ENCODE results near the gene CDC42EP5. TPM values are rescaled to one million over a fixed set of nuclear protein-coding genes. Genes with fewer than 3 reads are reported as not detected.
"Not testable (repeated sequence)": the region's sequence is repeated elsewhere in the genome, so short reads cannot be mapped to it uniquely, and the experiment has no call there.

Gene CDC42EP5
- total RNA-seq, 1 experiment from 2014 or later = 11.5 TPM

DNA sequence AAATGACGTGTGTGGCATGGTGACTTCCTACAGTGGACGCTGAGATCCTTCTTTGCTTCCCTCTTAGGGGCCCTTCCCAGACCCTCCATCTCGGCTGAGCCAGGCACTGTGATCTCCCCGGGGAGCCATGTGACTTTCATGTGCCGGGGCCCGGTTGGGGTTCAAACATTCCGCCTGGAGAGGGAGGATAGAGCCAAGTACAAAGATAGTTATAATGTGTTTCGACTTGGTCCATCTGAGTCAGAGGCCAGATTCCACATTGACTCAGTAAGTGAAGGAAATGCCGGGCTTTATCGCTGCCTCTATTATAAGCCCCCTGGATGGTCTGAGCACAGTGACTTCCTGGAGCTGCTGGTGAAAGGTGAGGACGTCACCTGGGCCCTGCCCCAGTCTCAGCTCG is 34.7 kb upstream of the CDC42EP5 start:
- ATAC-seq (no peak), DNase-seq (ENCODE audit: low spot score) (no peak)
- POLR2A ChIA-PET = no interaction called here
- H3K9me3 Mint-ChIP-seq = peaks cover 40% of the 10 kb centered on the region
- no peaks in the 10 kb centered on the region for H3K4me1 Mint-ChIP-seq
- H3K36me3 Mint-ChIP-seq = peaks cover 14% of the 10 kb centered on the region
- no peak overlapping the region for H3K27ac Mint-ChIP-seq
- CTCF ChIA-PET = interaction anchor here (0.8 kb wide), 1 partner anchor 26 kb away, joined by 3 read pairs; no protein-coding TSS in a partner anchor
- TF ChIP-seq ZNF423 (CRISPR knock-in tag; IDR thresholded peaks at IDR 0.05) (no peak), ETV6 (CRISPR knock-in tag; IDR thresholded peaks at IDR 0.05) (no peak), CREB1 (CRISPR knock-in tag; IDR thresholded peaks at IDR 0.05) (no peak), FOXK1 (CRISPR knock-in tag; IDR thresholded peaks at IDR 0.05) (no peak), E2F1 (CRISPR knock-in tag; IDR thresholded peaks at IDR 0.05) (no peak), ZNF416 (CRISPR knock-in tag; IDR thresholded peaks at IDR 0.05) (no peak), ESRRA (CRISPR knock-in tag; IDR thresholded peaks at IDR 0.05; ENCODE audit: borderline replicate concordance) (no peak), PRRX2 (CRISPR knock-in tag; IDR thresholded peaks at IDR 0.05) (no peak), ZNF232 (CRISPR knock-in tag; IDR thresholded peaks at IDR 0.05) (no peak), ATF2 (CRISPR knock-in tag; IDR thresholded peaks at IDR 0.05; ENCODE audit: borderline replicate concordance, low read depth) (no peak)
- TF ChIP-seq, protein P1, sequence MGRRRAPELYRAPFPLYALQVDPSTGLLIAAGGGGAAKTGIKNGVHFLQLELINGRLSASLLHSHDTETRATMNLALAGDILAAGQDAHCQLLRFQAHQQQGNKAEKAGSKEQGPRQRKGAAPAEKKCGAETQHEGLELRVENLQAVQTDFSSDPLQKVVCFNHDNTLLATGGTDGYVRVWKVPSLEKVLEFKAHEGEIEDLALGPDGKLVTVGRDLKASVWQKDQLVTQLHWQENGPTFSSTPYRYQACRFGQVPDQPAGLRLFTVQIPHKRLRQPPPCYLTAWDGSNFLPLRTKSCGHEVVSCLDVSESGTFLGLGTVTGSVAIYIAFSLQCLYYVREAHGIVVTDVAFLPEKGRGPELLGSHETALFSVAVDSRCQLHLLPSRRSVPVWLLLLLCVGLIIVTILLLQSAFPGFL (CRISPR knock-in tag; IDR thresholded peaks at IDR 0.05; ENCODE audit: borderline replicate concordance) = no peak
- H3K4me3 Mint-ChIP-seq = no peak overlapping the region
- peaks cover 6% of the 10 kb centered on the region for H3K27me3 Mint-ChIP-seq (ENCODE audit: low read depth)

DNA sequence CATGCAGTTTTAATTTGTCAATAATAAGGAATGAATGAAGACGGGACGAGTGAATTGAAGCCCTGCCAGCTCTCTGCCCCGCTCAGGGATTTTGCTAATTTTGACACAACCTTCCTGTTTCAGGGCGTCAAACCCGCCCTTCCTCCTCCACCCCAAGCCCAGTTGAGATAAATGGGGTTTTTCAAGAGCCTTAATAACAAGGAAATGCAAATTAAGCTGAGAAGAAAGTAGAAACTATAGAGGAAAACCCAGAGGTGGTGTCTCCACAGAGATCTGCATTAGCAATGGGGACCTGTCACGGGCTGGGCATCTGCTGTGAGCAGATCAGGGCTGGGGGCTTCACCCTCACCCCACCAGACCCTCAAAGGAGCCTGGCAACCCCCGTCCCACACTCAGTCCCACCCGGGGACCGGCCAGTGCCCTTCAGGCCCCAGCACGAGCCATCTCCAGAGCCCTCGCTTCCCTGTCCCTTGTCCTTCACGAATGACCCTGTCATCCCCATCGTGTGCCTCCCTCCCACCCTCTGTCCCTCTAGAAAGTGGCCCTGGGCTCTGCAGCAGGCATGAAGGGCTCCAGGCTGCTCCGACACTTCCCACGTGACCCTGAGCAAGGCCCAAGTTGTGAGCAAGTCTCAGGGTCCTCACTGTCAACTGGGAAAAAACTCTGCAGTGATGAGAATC is 34.1 kb upstream of the CDC42EP5 start:
- CTCF ChIA-PET; H3K27ac Mint-ChIP-seq; ATAC-seq; H3K4me1 Mint-ChIP-seq; DNase-seq (ENCODE audit: low spot score); H3K4me3 Mint-ChIP-seq; H3K27me3 Mint-ChIP-seq (ENCODE audit: low read depth); POLR2A ChIA-PET: not testable (repeated sequence)
- peaks cover 39% of the 10 kb centered on the region for H3K9me3 Mint-ChIP-seq
- H3K36me3 Mint-ChIP-seq = peaks cover 13% of the 10 kb centered on the region

DNA sequence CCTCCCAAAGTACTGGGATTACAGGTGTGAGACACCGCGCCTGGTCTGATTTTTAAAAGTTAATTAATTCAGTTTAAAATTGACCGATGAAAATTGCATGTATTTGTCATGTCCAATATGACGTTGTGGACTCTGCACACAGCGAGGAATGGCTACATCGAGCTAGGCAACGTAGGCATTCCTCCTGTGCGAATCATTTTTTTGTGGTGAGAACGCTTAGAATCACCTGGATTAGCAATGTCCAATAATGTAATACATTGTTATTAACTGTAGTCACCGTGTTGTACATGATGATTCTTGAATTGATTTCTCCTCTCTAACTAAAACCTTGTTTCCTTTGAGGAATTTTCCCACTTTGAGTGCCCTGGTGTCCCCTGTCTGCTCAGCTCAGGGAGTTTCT is 33.0 kb upstream of the CDC42EP5 start:
- DNase-seq (ENCODE audit: low spot score) = no peak
- CTCF ChIA-PET = interaction anchor here (0.9 kb wide), 1 partner anchor 25 kb away, joined by 5 read pairs; no protein-coding TSS in a partner anchor
- H3K27ac Mint-ChIP-seq = no peak overlapping the region

GRCh38 chr19:54505542-54505941 is 32.4 kb upstream of the CDC42EP5 start:
- ATAC-seq; POLR2A ChIA-PET; H3K27me3 Mint-ChIP-seq (ENCODE audit: low read depth); H3K4me3 Mint-ChIP-seq; H3K4me1 Mint-ChIP-seq; H3K27ac Mint-ChIP-seq; DNase-seq (ENCODE audit: low spot score): not testable (repeated sequence)
- CTCF ChIA-PET = interaction anchor here (0.9 kb wide), 1 partner anchor 24 kb away, joined by 5 read pairs; no protein-coding TSS in a partner anchor
- peaks cover 45% of the 10 kb centered on the region for H3K9me3 Mint-ChIP-seq
- H3K36me3 Mint-ChIP-seq = peaks cover 17% of the 10 kb centered on the region

More for the DNA sequence above, 33.0 kb upstream of the CDC42EP5 start:
- H3K4me1 Mint-ChIP-seq = no peaks in the 10 kb centered on the region
- peaks cover 14% of the 10 kb centered on the region for H3K36me3 Mint-ChIP-seq
- H3K9me3 Mint-ChIP-seq = peaks cover 40% of the 10 kb centered on the region
- TF ChIP-seq, protein P2, sequence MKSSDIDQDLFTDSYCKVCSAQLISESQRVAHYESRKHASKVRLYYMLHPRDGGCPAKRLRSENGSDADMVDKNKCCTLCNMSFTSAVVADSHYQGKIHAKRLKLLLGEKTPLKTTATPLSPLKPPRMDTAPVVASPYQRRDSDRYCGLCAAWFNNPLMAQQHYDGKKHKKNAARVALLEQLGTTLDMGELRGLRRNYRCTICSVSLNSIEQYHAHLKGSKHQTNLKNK (CRISPR knock-in tag; IDR thresholded peaks at IDR 0.05) = no peak
- TF ChIP-seq E2F1 (CRISPR knock-in tag; IDR thresholded peaks at IDR 0.05) (no peak), NFE2L1 (CRISPR knock-in tag; IDR thresholded peaks at IDR 0.05) (no peak), JAZF1 (CRISPR knock-in tag; IDR thresholded peaks at IDR 0.05) (no peak)
- no peak overlapping the region for H3K4me3 Mint-ChIP-seq
- H3K27me3 Mint-ChIP-seq (ENCODE audit: low read depth) = peaks cover 6% of the 10 kb centered on the region
- POLR2A ChIA-PET = no interaction called here
- no peak for ATAC-seq
